Neutrophil (primary cell): ENCODE data around the gene AMZ1.

ENCODE experiments used
- H3K27ac ChIP-seq: fragments of 200-600 bp; sonication (generic); 2 replicates; pipeline ENCODE4 v1.5.1; 2016; ENCODE audit warnings: mild to moderate bottlenecking, moderate library complexity
- H3K27me3 ChIP-seq: fragments of 200-600 bp; sonication (generic); 2 replicates; pipeline ENCODE4 v1.6.0; 2016; ENCODE audit warnings: mild to moderate bottlenecking
- H3K36me3 ChIP-seq: fragments of 200-600 bp; sonication (generic); 2 replicates; pipeline ENCODE4 v1.5.1; 2017
- H3K4me1 ChIP-seq, 2 experiments: fragments of 200-600 bp in 1 of 2; sonication (generic) in 1 of 2; 1 replicate in 1 of 2; 2 replicates in 1 of 2; pipeline versions ENCODE4 v1.5.1 to v1.6.1; 2013 to 2016; ENCODE audit warnings: low read depth in 1 of 2, low read length in 1 of 2, mild to moderate bottlenecking in 1 of 2, moderate library complexity in 1 of 2; ENCODE audit not compliant: control insufficient read depth in 1 of 2, insufficient read depth in 1 of 2
- H3K4me3 ChIP-seq, 2 experiments: fragments of 200-600 bp in 1 of 2; sonication (generic) in 1 of 2; 1 replicate in 1 of 2; 2 replicates in 1 of 2; pipeline ENCODE4 v1.5.1; 2013 to 2016; ENCODE audit warnings: low read depth in 1 of 2, low read length in 1 of 2, mild to moderate bottlenecking in 1 of 2, moderate library complexity in 1 of 2
- H3K9me3 ChIP-seq: fragments of 200-600 bp; sonication (generic); 2 replicates; pipeline ENCODE4 v1.5.1; 2016
- CTCF ChIP-seq: fragments of 200-600 bp; sonication (generic); IDR thresholded peaks from 2 replicates; pipeline ENCODE4 v1.5.1; 2016; ENCODE audit warnings: antibody characterized with exemption

Gene AMZ1

GRCh38 chr7:2687881-2688318, at the start of gene AMZ1:
Gene AMZ1, plus strand, starts transcription at chr7:2688202. Its CDS starts 12,250 bp downstream, at chr7:2700452.
- Histone ChIP-seq H3K27me3 (peaks cover 56% of the 10 kb centered on the region), H3K4me3 (no peak within 1 kb of the TSS), H3K9me3 (no peaks in the 10 kb centered on the region), H3K4me1 (no peaks in the 10 kb centered on the region), H3K36me3 (no peaks in the 10 kb centered on the region), H3K27ac (no peak within 1 kb of the TSS)
- no peak for TF ChIP-seq CTCF

GRCh38 chr7:2638224-2638991, 49.6 kb upstream of the AMZ1 start:
- Histone ChIP-seq H3K4me1 (peaks cover 31 to 34% of the 10 kb centered on the region in 2 experiments), H3K36me3 (no peaks in the 10 kb centered on the region), H3K9me3 (no peaks in the 10 kb centered on the region), H3K27me3 (peaks cover 8% of the 10 kb centered on the region), H3K4me3 (no peak overlapping the region), H3K27ac (no peak overlapping the region)
- no peak for TF ChIP-seq CTCF

GRCh38 chr7:2639181-2639681, 48.8 kb upstream of the AMZ1 start:
- TF ChIP-seq CTCF = no peak
- peaks cover under 1% of the 10 kb centered on the region for H3K27me3 ChIP-seq
- H3K27ac ChIP-seq = no peak overlapping the region
- no peak overlapping the region for H3K4me3 ChIP-seq
- H3K36me3 ChIP-seq = no peaks in the 10 kb centered on the region
- H3K4me1 ChIP-seq = peaks cover 30 to 36% of the 10 kb centered on the region in 2 experiments
- H3K9me3 ChIP-seq = no peaks in the 10 kb centered on the region

GRCh38 chr7:2639695-2640481, 48.1 kb upstream of the AMZ1 start:
- Histone ChIP-seq H3K27me3 (no peaks in the 10 kb centered on the region), H3K4me3 (no peak overlapping the region), H3K27ac (no peak overlapping the region), H3K4me1 (peaks cover 37 to 42% of the 10 kb centered on the region in 2 experiments), H3K9me3 (no peaks in the 10 kb centered on the region), H3K36me3 (no peaks in the 10 kb centered on the region)
- no peak for TF ChIP-seq CTCF

GRCh38 chr7:2640482-2640830, 47.5 kb upstream of the AMZ1 start:
- TF ChIP-seq CTCF = no peak
- Histone ChIP-seq H3K4me1 (peaks cover 42 to 48% of the 10 kb centered on the region in 2 experiments), H3K4me3 (no peak overlapping the region), H3K9me3 (no peaks in the 10 kb centered on the region), H3K27ac (no peak overlapping the region), H3K36me3 (no peaks in the 10 kb centered on the region), H3K27me3 (no peaks in the 10 kb centered on the region)
